C4-2B (cell line): ENCODE data around the gene TMTC2.

Experiments
- ZFX ChIP-seq: fragments of 450-650 bp; IDR thresholded peaks from 2 replicates; pipeline ENCODE4 v1.6.1; 2017
- TF ChIP-seq, protein P1 (sequence below): fragments of 450-650 bp; conservative IDR thresholded peaks from 2 replicates; pipeline ENCODE4 v1.5.1; 2017; ENCODE audit warnings: mild to moderate bottlenecking

DNA sequence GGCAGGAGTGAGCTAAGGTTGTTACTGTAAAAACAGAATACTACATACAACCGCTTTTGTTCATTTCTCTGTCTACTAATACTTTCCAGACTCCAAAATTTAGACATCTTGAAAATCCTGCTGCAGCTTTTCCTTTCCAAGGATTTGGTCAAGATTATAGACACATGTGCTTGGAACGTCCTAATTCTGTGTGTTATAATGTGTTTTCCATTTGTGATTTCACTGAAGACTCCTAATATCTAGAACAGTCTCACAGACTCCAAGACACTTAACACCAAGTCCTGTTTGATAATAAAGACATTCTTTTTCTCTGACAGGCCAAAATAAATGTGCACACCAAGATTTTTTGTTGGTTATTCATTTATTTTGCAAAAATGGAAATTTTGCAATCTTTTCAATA lies 41.8 kb upstream of the TMTC2 start:
- TF ChIP-seq, protein P1, sequence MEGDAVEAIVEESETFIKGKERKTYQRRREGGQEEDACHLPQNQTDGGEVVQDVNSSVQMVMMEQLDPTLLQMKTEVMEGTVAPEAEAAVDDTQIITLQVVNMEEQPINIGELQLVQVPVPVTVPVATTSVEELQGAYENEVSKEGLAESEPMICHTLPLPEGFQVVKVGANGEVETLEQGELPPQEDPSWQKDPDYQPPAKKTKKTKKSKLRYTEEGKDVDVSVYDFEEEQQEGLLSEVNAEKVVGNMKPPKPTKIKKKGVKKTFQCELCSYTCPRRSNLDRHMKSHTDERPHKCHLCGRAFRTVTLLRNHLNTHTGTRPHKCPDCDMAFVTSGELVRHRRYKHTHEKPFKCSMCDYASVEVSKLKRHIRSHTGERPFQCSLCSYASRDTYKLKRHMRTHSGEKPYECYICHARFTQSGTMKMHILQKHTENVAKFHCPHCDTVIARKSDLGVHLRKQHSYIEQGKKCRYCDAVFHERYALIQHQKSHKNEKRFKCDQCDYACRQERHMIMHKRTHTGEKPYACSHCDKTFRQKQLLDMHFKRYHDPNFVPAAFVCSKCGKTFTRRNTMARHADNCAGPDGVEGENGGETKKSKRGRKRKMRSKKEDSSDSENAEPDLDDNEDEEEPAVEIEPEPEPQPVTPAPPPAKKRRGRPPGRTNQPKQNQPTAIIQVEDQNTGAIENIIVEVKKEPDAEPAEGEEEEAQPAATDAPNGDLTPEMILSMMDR: no peak
- TF ChIP-seq ZFX: no peak
